PFSK-1 (cell line): Measurements from ENCODE around the gene ERAP2.

Experiments used
- FOXP2 ChIP-seq: optimal IDR thresholded peaks from 2 replicates; pipeline ENCODE3; 2011; ENCODE audit warnings: borderline replicate concordance, control low read depth, inconsistent platforms; ENCODE audit not compliant: insufficient read depth; ENCODE audit errors: extremely low read length, extremely low read depth
- POLR2AphosphoS5 ChIP-seq: IDR thresholded peaks from 2 replicates; pipeline ENCODE4 v1.6.1; 2012; ENCODE audit warnings: low read depth, mild to moderate bottlenecking, control low read depth, low read length, moderate library complexity
- REST ChIP-seq, 2 experiments: IDR thresholded peaks; 2 replicates each; pipeline versions ENCODE4 v1.6.1 to v1.8.0; 2011 to 2012; ENCODE audit warnings: low read depth in 2 of 2, low read length in 2 of 2, control low read depth in 1 of 2, inconsistent platforms in 1 of 2, mild to moderate bottlenecking in 1 of 2, moderate library complexity in 1 of 2; ENCODE audit not compliant: insufficient read depth in 1 of 2
- SIN3A ChIP-seq: IDR thresholded peaks from 2 replicates; pipeline ENCODE4 v1.6.1; 2012; ENCODE audit warnings: mild to moderate bottlenecking, low read length, moderate library complexity, borderline replicate concordance; ENCODE audit not compliant: insufficient read depth
- TAF1 ChIP-seq: IDR thresholded peaks from 2 replicates; pipeline ENCODE4 v1.6.1; 2012; ENCODE audit warnings: low read length, control low read depth, borderline replicate concordance; ENCODE audit not compliant: insufficient read depth

- TF ChIP-seq SIN3A (no peak), TAF1 (no peak), POLR2AphosphoS5 (no peak), REST (IDR thresholded peaks at IDR 0.05; ENCODE audit: insufficient read depth in 1 of 2, low read depth in 2 of 2, low read length in 2 of 2) (no peak), FOXP2 (no peak)
Measured at GRCh38 chr5:96942911-96943310, 66.6 kb downstream of the ERAP2 start.
